Measurements from ENCODE around the gene TRABD2B. TPM values are rescaled to one million over a fixed set of nuclear protein-coding genes. Genes with fewer than 3 reads are reported as not detected.

Gene TRABD2B
- total RNA-seq, 4 donors from 2014 or later = 0.05 to 0.15 (median 0.12) TPM

DNA sequence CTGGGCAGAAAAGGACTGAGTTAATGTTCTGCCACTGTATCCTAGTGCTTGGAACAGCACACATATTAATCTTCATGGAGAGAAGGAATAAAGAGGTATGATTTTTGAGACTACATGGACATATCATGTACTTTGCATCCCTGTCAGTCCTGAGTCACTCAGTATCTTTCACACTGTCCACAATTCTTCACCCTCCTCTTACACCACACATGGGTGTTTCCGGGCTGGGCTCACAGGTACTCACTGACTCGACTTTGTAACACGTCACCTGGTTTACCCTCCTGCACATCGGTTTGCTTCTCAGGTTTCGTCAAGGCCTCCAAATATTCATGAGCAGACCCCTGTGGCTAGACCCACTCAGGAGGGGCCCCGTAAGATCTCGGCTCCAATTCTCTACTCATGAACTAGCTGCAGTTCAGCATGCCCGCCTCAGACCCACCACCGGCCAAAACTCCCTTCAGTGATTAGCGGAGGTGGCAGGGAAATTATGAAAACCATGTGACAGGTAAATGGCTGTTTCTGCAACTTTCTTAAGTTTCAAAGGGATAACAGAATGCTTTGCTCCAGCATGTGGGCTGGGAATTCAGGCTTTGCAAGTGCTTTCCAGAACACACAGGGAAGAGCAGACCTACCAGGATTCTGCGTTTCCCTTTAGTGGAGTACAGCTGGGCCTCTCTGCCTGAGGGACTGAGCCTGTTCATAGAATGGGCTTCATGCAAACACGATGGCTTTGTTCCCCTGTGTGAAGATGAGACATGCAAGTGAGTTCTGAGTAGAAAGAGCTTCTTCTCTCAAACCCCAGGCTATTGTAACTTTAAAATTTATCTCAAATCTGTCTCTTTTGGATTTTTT, 31.3 kb upstream of the TRABD2B start:
- in situ Hi-C loops (cut with MboI; ENCODE audit: low sequenced_read_pairs in 4 of 4) (no loop called here), intact Hi-C loops (cut with DNase I; ENCODE audit: low total_unique reads) (loop anchor here (10.0 kb wide), 1 partner anchor 636 kb away; no protein-coding TSS in a partner anchor)
- Histone ChIP-seq H3K9me3 (no peaks in the 10 kb centered on the region), H3K27ac (no peak overlapping the region), H3K36me3 (no peaks in the 10 kb centered on the region), H3K4me3 (no peak overlapping the region), H3K27me3 (no peaks in the 10 kb centered on the region), H3K4me1 (peaks cover 7 to 16% of the 10 kb centered on the region in 2 donors)
- TF ChIP-seq POLR2A (IDR thresholded peaks at IDR 0.05) = no peak
- TF ChIP-seq CTCF (IDR thresholded peaks at IDR 0.05 in 4 of 5, conservative IDR thresholded peaks at IDR 0.05 in 1 of 5) = no peak
- DNase-seq (no peak), ATAC-seq (no peak)

GRCh38 chr1:48027533-48027835, 30.3 kb upstream of the TRABD2B start:
- Histone ChIP-seq H3K9me3 (no peaks in the 10 kb centered on the region), H3K36me3 (no peaks in the 10 kb centered on the region), H3K27me3 (no peaks in the 10 kb centered on the region), H3K4me1 (peaks cover 7 to 16% of the 10 kb centered on the region in 2 donors), H3K4me3 (no peak overlapping the region), H3K27ac (no peak overlapping the region)
- in situ Hi-C loops (cut with MboI; ENCODE audit: low sequenced_read_pairs in 4 of 4) = no loop called here
- DNase-seq (no peak), ATAC-seq (no peak)
- no peak for TF ChIP-seq POLR2A (IDR thresholded peaks at IDR 0.05)
- intact Hi-C loops (cut with DNase I; ENCODE audit: low total_unique reads) = loop anchor here (10.0 kb wide), 1 partner anchor 637 kb away; no protein-coding TSS in a partner anchor

DNA sequence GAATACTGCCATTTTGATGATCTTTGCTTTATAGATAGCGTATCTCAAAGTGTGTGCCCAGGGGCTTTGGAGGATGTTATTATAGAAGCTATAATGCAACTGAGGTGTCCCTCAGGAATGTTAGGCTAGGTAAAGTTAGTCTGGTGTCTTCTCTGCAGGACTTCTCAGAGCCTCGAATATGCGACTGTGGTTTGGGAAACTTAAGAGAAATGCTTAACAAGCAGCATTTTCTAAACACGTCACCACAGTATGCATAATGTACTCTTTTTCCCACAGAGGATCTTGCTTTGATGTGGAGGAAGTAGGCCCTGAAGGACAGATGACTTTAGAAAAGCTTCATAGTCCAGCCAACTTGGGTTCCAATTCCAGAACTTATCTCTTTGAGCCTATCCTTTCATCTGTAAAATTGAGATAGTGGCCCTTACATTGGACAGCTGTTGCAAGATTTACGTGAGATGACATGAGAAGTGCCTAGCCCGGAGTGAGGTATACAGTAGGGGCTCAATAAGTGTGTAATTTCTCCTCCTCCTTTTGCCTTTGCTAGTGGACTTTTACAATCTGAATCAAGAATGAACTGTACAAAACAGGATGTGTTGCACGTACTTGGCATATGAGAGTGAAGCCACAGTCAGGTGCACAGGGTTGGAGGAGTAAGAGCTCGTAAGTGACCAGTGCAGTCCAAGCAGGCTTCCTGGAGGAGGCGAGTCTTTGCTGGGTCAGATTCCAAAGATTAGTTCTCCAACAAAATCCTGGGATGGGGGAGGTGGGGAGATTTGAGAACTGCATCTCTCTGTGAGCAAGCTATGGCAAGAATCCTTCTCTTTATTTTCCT, 29.7 kb upstream of the TRABD2B start:
- no peak overlapping the region for H3K4me3 ChIP-seq
- peaks cover 7 to 16% of the 10 kb centered on the region in 2 donors for H3K4me1 ChIP-seq
- no peaks in the 10 kb centered on the region for H3K9me3 ChIP-seq
- peak in 1 of 2 donors; percentile 3 for ATAC-seq
- no peaks in the 10 kb centered on the region for H3K36me3 ChIP-seq
- in situ Hi-C loops (cut with MboI; ENCODE audit: low sequenced_read_pairs in 4 of 4) = no loop called here
- TF ChIP-seq POLR2A (IDR thresholded peaks at IDR 0.05) = no peak
- TF ChIP-seq CTCF (IDR thresholded peaks at IDR 0.05 in 4 of 5, conservative IDR thresholded peaks at IDR 0.05 in 1 of 5) = no peak
- intact Hi-C loops (cut with DNase I; ENCODE audit: low total_unique reads) = loop anchor here (10.0 kb wide), 1 partner anchor 638 kb away; no protein-coding TSS in a partner anchor
- DNase-seq = no peak
- peak overlapping the region; percentile 15 to 81 (median 76) for H3K27ac ChIP-seq
- H3K27me3 ChIP-seq = no peaks in the 10 kb centered on the region

- Histone ChIP-seq H3K27ac (peak overlapping the region; percentile 15 to 81 (median 76)), H3K4me1 (peaks cover 7 to 16% of the 10 kb centered on the region in 2 donors), H3K9me3 (no peaks in the 10 kb centered on the region), H3K36me3 (no peaks in the 10 kb centered on the region), H3K4me3 (no peak overlapping the region), H3K27me3 (no peaks in the 10 kb centered on the region)
- intact Hi-C loops (cut with DNase I; ENCODE audit: low total_unique reads) = loop anchor here (10.0 kb wide), 1 partner anchor 639 kb away; no protein-coding TSS in a partner anchor
- ATAC-seq = peak; percentile 96 to 97
- in situ Hi-C loops (cut with MboI; ENCODE audit: low sequenced_read_pairs in 4 of 4) = no loop called here
- TF ChIP-seq POLR2A (IDR thresholded peaks at IDR 0.05) (no peak), CTCF (IDR thresholded peaks at IDR 0.05 in 4 of 5, conservative IDR thresholded peaks at IDR 0.05 in 1 of 5) (no peak)
- DNase-seq = peak; percentile 56 to 74
Observed at GRCh38 chr1:48026275-48026674, 29.1 kb upstream of the TRABD2B start.

- H3K4me1 ChIP-seq = peaks cover 7 to 25% of the 10 kb centered on the region in 2 donors
- no peak for TF ChIP-seq CTCF (IDR thresholded peaks at IDR 0.05 in 4 of 5, conservative IDR thresholded peaks at IDR 0.05 in 1 of 5)
- no peak for TF ChIP-seq POLR2A (IDR thresholded peaks at IDR 0.05)
- in situ Hi-C loops (cut with MboI; ENCODE audit: low sequenced_read_pairs in 4 of 4) = no loop called here
- H3K36me3 ChIP-seq = no peaks in the 10 kb centered on the region
- H3K27me3 ChIP-seq = no peaks in the 10 kb centered on the region
- intact Hi-C loops (cut with DNase I; ENCODE audit: low total_unique reads) = loop anchor here (10.0 kb wide), 1 partner anchor 640 kb away; no protein-coding TSS in a partner anchor
- H3K4me3 ChIP-seq = no peak overlapping the region
- ATAC-seq (peak in 1 of 2 donors; percentile 19), DNase-seq (no peak)
- H3K9me3 ChIP-seq = no peaks in the 10 kb centered on the region
- peak overlapping the region in 2 of 4 donors; percentile 32 to 42 for H3K27ac ChIP-seq
Observed at GRCh38 chr1:48025076-48025475, 27.9 kb upstream of the TRABD2B start.
